ENCODE measurements around the gene SGCE.
"Not testable (repeated sequence)": the region's sequence is repeated elsewhere in the genome, so short reads cannot be mapped to it uniquely, and the experiment has no call there.

SGCE gene, protein sequence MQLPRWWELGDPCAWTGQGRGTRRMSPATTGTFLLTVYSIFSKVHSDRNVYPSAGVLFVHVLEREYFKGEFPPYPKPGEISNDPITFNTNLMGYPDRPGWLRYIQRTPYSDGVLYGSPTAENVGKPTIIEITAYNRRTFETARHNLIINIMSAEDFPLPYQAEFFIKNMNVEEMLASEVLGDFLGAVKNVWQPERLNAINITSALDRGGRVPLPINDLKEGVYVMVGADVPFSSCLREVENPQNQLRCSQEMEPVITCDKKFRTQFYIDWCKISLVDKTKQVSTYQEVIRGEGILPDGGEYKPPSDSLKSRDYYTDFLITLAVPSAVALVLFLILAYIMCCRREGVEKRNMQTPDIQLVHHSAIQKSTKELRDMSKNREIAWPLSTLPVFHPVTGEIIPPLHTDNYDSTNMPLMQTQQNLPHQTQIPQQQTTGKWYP

DNA sequence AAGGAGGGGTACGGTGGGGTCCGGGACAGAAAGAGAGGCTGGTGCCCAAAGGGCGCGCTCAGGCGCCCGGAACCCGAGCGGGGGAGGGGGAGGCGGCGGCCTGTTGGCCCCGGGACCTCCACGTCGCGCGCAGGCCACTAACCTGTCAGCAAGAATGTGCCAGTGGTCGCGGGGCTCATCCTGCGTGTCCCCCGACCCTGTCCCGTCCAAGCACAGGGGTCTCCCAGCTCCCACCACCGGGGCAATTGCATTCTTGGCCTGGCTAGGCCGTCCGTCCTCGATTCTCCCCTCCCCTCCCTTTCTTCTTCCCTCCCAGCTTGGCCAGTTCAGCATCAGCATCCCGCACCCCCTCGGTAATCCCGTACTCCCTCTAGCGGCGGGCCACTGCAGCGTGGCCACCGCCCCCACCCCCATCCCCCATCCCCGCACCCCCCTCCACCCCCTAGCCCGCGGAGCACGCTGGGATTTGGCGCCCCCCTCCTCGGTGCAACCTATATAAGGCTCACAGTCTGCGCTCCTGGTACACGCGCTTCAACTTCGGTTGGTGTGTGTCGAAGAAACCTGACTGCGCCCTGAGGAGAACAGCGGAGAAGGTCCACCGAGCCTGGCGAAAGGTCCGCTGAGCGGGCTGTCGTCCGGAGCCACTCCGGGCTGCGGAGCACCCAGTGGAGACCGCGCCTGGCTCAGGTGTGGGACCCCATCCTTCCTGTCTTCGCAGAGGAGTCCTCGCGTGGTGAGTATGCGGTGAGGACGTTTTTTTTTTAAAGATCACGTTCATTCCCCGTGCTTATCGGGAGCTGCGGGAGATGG is at the start of gene SGCE:
TSS of gene SGCE (minus strand) at position 286 of the 810 bp plus-strand sequence. CDS start at position 251, 35 bp downstream.
- peak; percentile 36 for DNase-seq

DNA sequence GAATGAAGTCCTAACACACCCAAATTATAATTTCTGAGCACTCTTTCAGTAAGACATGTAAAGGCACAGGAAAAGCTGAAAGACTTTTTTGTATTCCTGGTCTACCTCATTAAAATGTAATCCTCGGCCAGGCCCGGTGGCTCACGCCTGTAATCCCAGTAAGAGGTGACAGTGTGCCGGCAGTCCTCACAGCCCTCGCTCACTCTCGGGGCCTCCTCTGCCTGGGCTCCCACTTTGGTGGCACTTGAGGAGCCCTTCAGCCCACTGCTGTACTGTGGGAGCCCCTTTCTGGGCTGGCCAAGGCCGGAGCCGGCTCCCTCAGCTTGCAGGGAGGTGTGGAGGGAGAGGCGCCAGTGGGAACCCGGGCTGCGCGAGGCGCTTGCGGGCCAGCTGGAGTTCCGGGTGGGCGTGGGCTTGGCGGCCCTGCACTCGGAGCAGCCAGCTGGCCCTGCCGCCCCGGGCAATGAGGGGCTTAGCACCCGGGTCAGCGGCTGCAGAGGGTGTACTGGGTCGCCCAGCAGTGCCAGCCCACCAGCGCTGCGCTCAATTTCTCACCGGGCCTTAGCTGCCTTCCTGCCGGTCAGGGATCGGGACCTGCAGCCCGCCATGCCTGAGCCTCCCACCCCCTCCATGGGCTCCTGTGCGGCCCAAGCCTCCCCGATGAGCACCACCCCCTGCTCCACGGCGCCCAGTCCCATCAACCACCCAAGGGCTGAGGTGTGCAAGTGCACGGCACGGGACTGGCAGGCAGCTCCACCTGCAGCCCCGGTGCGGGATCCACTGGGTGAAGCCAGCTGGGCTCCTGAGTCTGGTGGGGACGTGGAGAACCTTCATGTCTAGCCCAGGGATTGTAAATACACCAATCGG is 49.5 kb upstream of the SGCE start:
- not testable (repeated sequence) for DNase-seq

DNA sequence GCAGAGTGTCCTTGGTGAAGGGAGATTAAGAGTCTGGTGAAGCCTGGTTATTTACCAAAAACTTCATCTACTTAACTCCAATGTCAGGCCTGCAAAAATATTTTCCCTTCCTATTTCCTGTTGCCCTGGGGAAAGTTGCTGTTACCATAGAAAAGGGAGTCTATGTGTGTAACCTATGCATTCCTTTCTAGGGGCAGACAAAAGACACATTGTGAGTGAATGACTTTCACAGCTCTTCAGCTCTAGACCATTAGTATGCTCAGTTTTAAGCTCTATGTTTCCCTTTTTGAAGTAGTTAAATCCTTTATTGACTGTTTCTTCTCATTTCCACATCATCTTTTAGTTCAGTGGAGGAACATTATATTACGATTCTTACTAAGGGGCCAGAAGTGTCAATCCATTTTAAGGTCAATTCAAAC is 45.6 kb upstream of the SGCE start:
- no peak for DNase-seq

DNA sequence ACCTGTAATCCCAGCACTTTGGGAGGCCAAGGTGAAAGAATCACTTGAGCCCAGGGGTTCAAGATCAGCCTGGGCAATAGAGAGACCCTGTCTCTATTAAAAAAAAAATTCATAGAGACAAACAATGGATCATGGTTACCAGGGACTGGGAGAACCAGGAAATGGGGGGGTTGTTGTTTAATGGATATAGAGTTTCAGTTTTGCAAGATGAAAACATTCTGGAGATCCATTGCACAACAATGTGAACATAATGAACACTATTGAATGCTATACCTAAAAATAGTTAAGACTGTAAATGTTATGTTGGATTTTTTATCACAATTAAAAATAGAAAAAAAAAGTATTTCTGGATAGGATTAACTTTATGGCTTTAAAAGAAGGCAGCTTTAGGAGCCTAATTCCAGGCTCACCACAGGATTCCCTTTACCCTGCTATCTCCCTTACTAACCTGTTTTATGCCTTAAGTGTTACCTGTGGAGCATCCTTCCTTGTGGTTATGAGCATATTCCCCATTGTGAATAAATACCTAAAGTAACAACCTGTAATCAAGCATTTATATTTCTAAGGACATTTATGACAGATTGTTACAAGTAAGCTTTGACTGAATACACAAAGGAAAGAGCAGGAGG is 45.1 kb upstream of the SGCE start:
- no peak for DNase-seq

DNA sequence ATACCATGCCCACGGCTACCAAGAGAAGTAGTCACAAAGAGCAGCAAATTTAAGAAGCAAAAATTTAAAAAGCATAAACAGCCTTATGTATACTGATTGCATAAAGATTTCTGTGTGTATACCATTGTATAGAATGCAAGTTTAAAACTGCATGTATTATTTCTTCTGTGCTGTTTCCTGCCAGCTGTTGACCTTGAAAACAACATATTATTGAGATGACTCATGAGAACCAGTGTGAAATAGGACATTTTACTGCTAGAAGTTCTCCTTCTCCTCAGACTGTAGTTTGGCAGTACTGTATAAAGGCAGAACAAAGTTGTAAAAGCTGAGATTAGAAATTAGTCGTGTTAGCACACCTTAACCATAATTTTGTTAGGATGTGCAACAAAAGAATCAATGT is 42.3 kb upstream of the SGCE start:
- DNase-seq = no peak

DNA sequence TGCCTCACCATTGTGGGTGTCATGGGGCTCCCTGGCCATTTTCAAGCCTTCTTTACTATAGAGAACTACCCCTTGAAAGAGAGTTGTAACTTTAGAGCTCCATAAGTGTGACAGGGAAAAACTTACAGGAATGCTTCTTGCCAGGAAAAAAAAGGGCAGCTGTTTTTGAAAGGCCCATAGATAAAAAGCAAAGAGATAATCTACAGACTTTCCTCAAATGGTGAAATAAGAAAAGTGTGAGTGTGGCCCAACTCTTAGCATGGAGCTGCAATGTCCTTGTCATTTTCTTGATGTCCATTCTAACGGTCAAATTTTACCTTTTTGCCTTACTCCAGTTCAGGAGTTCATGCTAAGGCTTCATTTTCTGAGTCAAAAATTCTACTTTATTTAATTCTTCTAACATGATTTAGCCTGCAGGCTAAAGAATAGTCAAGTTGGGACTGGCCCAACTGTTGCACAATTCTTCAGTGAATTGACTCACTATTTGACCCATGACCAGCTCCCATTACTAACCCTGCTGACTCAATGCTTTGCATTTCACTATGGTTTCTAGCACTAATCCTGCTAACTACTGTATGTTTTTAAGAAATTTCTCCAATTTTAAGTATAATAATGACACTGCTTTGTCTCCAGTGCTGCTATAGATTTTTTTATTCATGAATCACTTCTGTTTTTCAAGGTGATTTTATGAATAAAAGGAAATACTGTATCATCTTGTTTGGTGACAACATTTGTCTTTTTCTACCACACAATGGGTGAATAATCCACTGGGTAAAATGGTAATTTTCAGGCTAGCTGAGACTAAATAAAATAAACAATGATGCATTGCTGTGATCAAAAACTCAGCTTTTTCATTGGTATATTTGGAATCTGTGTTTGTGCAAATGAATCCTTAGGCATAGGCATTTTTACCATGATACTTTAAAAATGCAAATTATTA is 41.4 kb upstream of the SGCE start:
- peak; percentile 66 for DNase-seq

DNA sequence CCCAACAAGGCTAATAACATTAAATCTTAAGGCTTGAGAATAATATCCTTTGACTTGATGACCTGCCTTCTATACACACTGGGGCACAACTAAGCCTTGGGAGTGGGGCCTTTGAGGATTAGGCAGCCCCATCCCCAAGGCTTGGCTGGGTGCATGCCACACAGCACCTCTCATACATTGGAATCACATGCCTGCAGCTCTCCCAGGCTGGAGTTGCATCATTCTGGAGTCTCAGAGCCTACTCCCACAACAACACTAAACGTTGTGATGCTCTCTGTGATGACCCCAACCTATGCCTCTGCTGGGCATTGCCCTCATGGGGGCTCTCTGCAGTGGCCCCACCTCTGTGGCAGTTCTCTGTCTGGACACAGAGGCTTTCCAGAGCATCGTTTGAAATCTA is 31.9 kb upstream of the SGCE start:
- DNase-seq = no peak

DNA sequence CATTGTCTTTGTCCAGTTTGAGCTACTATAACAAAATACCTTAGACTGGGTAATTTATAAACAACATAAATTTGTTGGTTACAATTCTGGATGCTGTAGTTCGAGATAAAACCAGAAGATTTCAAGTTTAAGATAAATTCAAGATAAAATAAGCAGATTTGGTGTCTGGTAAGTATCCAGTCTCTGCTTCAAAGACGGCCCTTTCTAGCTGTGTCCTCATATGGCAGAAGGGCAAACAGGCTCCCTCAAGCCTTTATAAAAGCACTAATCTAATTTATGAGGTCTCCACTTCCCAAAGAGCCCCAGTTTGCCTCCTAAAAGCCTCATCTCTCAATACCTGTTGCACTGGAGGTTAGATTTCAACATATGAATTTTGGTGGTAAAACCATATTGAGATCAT is 31.1 kb upstream of the SGCE start:
- DNase-seq = no peak

DNA sequence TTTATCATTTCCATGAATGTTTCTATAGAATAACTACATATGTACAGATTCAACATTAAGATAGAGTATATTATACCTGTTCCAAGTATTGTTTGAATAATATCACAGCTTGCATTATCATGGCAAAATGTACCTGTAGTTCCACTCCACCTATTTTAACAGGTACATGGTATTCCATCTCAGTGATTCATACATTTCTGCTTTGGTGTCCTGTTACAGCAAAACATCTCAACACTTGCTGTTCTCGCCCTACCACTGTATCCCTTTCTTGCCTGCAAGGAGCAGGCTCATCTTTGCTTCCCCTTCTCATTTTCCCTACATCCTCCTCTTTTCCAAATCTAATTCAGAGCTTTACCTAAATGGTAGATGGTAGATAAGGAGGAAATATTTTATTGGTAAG is 27.1 kb upstream of the SGCE start:
- no peak for DNase-seq

DNA sequence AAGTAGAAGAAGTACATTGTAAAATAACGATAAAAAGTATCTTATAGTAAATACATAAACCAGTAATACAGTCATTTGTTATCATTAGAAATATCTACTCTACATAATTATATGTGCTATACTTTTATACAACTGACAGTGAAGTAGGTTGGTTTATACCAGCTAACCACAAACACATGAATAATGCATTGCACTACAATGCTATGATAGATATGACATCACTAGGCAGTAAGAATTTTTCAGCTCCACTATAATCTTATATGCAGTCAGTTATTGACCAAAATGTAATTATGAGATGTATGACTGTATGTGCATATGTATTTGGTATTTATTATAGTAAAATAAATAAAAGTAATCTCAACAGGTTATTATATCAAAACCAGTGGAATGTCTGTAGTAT is 23.4 kb upstream of the SGCE start:
- DNase-seq = no peak

DNA sequence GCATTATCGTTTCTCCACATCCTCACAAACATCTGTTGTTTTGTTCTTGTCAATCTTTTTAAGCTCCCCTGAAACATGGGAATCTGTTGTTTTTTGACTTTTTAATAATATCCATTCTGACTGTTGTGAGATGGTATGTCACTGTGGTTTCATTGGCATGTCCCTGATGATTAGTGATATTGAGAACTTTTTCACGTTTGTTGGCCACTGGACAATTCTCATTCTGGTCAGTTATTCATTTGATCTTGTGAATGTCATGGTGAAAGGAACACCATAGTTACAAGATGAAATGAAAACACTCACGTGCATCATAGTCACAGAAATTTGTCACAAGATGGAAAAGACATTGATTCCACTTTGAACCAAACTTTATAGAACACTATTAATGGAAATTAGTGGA is 20.5 kb upstream of the SGCE start:
- DNase-seq = no peak

DNA sequence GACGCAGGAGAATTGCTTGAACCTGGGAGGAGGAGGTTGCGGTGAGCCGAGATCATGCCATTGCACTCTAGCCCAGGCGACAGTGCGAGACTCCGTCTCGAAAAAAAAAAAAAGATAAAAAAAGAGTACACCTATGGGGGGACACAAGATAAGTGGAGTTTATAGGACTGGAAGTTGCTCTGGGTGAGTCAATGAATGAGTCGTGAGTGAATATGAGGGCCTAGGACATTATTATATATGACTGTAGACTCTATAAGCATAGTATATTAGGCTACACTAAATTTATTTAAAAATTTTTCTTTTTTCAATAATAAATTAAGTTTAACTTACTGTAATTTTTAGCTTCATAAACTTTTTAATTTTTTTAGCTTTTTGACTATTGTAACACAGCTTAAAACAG is 19.4 kb upstream of the SGCE start:
- DNase-seq = no peak

DNA sequence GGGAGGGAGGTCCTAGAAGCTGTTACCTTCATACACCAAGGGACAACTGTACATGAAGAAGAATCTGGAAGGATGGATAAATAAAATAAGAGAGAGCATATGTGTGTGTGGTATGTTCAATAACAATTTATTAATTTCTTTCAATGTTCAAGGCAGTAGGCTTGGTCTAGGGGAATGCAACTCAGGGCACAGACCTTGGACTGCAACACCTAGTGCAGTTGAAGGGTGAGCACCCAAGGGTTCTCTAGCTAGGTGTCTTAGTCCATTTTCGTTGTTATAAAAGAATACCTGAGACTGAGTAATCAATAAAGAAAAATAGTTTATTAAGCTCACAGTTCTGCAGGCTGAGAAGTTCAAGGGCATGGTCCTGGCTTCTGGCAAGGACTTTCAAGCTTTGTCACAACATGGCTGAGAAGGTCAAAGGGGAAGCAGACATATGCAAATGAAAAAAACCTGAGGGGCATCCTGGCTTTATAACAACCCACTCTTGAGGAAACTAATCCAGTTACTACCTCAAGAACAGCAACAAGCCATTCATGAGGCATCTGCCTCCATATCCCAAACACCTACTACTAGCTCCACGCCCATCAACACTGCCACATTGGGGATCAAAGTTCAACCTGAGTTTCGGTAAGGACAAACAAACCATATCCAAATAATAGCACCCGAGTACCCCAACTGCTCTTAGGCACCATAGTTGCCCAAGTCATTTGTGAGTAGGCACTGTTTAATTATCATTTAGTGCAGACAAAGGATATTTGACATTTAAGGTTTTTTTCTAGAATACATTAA is 15.7 kb upstream of the SGCE start:
- no peak for DNase-seq

DNA sequence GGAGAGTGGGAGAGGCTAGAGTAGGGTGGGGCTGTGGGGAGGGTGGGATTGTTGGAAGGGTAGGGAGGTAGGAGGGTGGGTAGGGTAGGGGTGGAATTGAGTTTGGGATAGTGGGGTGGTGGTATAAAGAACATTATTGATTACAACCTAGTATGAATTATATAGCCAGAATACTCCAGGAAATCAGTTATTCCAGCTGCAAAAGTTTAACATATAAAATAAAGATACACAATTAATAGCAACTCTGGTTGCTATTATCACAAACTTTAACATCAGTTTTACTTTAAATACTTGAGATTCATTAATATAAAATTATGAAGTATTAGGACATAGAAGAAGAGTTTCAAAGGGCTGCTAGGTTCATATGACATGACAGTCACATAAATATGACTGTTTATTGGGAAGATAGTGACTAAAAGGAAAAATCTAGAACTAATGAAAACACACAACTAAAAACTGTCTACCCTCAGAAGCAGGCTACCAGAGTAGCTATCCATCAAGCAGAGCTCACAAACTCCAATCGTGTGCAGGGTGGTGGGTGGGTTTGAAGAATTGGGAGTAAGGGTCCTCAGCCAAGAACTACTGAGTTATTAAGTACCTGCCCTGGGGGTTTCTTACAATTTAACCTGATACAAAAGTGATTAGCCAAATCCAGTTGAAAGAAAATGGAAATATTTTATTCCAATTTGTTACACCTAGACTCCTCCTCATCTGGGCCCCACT is 14.0 kb upstream of the SGCE start:
- DNase-seq = no peak

DNA sequence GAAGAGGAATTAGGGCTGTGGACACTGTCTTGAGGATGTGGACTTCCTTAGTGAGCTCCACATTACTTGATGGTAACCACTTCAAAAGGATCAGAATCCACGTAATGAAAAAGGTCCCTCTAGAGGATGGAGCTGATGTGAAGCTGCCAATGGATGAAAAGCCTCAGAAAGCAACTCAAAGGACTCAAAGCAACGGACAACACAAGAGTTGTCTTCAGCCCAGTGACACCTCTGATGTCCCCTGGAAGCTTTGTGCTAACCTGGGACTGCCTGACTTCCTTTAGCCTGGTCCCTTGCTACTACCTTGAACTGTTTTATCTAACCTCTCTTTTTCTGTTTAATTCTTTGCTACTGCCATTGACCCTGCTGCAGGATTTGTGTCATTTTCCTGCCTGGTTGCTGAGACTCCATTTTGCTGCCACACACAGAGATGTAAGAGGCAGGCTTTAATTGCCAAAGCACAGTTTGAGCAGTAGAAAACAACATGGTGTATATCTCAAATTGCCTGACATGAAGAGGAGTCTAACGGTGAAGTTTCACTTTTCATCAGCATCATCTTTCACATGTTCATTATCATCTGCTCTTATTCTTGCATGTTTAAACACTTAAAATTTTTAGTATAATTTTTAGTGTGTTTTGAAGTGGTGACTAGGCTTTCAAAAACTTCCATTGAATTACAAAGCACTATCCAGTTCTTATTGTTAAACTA is 11.1 kb upstream of the SGCE start:
- DNase-seq = no peak

DNA sequence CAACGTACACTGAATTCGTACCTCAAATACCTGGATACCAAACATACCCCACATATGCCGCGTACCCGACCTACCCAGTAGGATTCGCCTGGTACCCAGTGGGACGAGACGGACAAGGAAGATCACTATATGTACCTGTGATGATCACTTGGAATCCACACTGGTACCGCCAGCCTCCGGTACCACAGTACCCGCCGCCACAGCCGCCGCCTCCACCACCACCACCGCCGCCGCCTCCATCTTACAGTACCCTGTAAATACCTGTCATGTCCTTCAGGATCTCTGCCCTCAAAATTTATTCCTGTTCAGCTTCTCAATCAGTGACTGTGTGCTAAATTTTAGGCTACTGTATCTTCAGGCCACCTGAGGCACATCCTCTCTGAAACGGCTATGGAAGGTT is 9.5 kb upstream of the SGCE start:
- DNase-seq = no peak

DNA sequence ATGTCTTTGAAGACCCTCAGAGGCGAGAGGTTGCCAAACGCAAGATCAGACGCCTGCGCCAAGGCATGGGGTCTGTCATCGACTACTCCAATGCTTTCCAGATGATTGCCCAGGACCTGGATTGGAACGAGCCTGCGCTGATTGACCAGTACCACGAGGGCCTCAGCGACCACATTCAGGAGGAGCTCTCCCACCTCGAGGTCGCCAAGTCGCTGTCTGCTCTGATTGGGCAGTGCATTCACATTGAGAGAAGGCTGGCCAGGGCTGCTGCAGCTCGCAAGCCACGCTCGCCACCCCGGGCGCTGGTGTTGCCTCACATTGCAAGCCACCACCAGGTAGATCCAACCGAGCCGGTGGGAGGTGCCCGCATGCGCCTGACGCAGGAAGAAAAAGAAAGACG is 8.1 kb upstream of the SGCE start:
- DNase-seq = no peak

DNA sequence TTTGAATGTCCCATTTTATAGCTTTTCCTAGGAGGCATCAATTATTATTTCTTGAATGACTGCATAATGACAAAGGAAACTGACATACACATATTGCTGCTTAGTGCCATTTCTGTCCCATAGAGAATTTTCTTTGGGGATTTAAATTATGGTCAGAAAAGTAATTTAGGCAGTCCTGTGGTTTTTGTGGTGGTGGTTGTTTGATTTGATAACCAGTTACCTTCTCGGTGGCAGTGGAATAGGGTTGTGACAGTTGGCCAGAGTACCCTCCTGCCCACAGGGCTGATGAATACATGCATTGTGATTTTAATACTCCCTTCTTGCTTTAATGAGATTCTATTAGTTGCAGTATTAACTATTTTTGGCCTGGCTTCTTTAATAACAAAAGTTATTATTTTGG is 6.6 kb upstream of the SGCE start:
- no peak for DNase-seq

DNA sequence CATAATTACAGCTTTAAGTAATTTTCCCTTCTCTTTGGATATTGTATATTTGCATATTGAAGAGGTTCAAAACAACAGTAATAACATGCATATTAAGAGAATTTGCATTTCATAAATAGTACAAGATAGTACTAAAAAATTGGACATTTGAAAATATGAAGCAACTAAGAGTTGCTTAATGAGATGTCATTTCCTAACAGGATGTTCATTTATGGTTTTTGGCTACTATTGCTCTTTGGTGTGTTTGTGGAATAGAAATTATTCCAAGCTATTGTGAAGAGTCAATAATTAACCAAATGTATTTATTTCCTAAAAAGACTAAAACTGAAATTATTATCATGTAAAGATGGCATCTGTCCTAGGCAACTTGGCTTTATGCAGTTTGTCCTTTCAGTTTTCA is 4.1 kb upstream of the SGCE start:
- no peak for DNase-seq
